ENCODE measurements around the gene MICAL3.

The MICAL3 gene

DNA sequence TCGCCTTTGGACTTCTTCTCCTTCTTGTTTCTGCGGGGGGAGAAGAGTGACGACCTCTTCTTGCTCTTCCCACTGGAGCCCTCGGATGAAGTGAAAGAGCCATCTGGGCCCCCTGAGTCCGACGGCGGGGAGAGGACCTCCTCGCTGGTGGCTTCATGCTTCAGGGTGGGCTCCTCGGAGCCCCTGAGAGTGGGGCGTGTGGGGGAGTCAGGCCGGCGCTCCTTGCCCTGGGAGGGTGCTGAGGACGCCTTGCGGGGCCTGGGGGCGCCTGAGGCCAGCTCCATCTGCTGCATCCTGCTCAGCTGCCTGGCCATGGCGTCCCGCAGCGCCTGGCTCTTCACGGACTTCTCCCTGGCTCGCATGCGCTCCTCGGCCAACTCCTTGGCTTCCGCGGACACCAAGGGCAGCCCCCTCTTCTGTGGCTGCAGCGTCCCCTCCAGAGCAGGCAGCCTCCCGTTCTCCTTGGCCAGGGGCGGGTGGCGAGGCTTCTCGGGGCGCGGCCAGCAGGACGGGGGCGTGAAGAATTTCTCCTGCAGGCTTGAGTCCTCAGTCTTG is 206.8 kb downstream of the MICAL3 start:
- no peak overlapping the region for H3K4me3 ChIP-seq (ENCODE audit: low read depth, low read length)
- no peak for DNase-seq (ENCODE audit: low read depth)

DNA sequence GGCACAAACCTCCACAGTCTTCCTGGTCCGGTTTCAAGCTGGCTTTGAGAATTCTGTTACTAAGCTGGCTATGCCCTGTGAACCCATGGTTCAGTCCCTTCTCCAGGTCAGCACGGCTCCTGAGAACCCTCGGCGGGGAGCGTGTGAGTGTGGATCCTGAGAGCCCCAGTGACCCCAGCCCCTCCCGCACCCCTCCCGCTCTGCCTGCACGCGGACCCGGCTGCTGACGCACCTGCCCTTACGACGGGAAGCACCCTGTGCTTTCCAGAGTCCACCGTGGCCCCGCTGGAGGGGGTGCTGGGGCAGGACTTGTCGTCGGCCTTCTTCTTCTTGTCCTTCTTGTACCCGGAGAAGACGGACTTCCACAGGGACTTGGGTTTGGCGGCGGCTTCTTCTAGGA is 207.3 kb downstream of the MICAL3 start:
- H3K4me3 ChIP-seq (ENCODE audit: low read depth, low read length), result no peak overlapping the region

DNA sequence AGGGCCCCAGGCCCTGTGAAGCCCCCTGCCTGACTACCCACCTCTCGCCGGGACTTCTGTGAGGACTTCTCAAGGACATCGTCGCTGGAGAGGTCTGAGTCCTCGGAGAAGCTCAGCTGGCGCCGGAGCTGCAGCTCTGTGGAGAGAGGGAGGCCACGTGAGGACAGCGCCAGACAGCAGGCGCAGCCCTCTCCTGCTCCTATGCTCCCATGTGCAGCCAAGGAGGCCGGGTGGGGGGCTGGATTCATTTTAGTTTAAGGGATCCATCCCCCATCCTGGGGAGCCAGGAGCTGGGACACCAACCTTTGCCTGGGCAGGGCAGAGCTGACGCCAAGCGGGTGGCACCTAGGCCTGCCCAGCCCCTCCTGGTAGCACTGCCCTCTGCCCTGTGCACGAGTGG is 207.7 kb downstream of the MICAL3 start:
- no peak for DNase-seq (ENCODE audit: low read depth)
- no peak overlapping the region for H3K4me3 ChIP-seq (ENCODE audit: low read depth, low read length)

More for the DNA sequence above, 207.3 kb downstream of the MICAL3 start:
- DNase-seq (ENCODE audit: low read depth), result no peak

DNA sequence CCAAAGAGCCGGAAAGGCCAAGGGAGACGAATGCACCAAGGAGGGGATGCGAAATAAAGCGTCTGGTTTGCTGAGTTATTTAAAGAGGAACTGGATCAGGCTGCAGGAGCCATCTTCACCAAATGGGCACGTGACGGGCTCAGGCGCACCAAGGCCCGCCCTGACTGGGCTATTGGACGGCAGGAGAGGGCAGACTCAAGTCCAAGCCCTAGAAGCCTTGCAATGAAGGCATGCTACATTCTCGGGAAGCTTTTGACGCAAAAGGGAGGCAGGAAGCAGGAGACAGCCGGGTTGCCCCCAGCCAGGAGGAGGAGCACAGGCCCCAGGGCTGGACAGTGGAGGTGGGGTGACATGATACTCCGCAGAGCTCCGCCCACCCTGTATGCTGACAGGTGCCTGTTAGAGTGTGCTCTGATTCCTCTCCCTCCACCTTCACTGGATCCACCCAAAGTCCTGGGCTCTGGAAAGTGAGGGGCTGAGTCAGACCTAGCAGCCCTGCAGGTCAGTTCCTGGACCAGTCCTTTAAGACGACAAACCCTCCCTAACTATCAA is 208.6 kb downstream of the MICAL3 start:
- H3K4me3 ChIP-seq (ENCODE audit: low read depth, low read length), result no peak overlapping the region
- DNase-seq (ENCODE audit: low read depth), result no peak

DNA sequence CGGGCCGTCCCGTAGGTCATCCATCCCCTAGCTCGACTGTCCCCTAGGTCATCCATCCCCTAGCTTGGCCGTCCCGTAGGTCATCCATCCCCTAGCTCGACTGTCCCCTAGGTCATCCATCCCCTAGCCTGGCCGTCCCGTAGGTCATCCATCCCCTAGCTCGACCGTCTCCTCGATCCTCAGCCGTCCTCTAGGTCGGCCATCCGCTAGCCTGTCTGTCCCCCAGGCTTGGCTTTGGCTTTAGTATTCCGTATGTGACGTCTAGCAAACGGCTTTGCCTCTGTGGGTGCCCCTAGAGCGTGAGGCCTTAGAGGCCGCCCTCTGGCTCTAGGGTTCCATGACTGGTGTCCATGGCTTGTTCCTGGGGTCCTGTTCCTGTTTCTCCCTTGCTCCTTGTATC is 209.5 kb downstream of the MICAL3 start:
- DNase-seq (ENCODE audit: low read depth), result no peak
- no peak overlapping the region for H3K4me3 ChIP-seq (ENCODE audit: low read depth, low read length)

DNA sequence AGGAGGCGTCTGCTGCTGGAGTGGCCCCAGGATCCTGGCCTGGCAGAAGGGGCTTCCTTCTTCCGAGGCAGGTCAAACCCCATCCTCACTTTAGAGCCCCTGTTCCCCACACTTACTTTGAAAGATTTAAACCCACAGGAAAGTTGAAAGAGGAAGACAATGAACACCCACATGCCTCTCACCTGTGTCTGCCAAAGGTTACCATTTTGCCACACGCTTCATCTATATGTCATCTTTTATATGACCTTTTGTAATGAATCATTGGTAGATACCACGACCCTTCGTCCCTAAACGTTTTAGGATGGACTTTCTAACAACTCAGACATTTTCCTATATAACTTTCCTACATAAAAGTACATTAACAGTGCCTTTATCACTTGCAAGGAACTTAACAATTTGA is 210.3 kb downstream of the MICAL3 start:
- H3K4me3 ChIP-seq (ENCODE audit: low read depth, low read length), result no peak overlapping the region
- DNase-seq (ENCODE audit: low read depth), result no peak

DNA sequence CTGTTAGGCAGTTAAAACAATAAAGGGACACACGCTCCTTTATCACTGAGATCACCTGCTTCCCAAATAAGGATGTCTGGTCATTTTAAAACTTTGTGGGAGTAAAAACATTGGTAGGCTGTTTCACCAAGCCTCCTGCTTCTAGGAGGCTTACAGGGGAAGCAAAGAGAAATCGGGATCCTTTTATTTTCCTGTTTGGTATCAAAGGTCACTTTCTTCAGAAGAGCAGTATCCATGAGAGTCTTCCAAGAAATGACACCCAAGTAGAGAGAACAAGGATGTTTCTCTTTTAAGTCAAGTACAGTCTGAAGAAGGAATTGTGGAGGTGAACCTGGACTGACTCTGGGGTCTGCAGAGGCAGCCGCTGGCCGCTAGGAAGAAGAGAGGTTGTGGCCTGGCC is 213.2 kb downstream of the MICAL3 start:
- no peak for DNase-seq (ENCODE audit: low read depth)
- H3K4me3 ChIP-seq (ENCODE audit: low read depth, low read length), result no peak overlapping the region

DNA sequence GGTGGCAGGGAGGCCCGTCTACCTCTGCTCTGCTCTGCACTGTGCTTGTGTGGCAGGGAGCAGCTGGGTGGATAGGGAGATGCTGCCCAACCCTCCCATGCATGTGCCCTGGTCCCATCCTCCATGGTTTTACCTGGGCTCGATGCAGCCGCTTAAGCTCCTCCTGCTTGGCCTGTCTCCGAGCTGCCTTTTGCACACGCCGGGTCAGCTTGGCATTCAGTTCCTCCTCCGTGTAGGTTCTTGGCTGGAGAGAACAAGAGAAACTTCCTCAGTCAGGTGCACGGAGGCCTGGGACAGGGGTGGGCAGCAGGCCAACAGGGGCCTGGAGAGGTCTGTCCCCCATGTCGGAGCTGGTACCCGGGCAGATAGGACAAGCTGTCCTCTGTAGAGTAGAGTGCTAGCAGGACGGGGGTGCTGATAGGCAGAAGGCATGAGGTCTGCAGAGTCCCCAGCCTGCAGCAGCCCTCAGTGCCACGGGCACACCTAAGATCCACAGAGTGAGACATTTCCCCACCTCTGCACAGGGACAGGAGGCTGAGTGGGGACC is 213.7 kb downstream of the MICAL3 start:
- no peak overlapping the region for H3K4me3 ChIP-seq (ENCODE audit: low read depth, low read length)

DNA sequence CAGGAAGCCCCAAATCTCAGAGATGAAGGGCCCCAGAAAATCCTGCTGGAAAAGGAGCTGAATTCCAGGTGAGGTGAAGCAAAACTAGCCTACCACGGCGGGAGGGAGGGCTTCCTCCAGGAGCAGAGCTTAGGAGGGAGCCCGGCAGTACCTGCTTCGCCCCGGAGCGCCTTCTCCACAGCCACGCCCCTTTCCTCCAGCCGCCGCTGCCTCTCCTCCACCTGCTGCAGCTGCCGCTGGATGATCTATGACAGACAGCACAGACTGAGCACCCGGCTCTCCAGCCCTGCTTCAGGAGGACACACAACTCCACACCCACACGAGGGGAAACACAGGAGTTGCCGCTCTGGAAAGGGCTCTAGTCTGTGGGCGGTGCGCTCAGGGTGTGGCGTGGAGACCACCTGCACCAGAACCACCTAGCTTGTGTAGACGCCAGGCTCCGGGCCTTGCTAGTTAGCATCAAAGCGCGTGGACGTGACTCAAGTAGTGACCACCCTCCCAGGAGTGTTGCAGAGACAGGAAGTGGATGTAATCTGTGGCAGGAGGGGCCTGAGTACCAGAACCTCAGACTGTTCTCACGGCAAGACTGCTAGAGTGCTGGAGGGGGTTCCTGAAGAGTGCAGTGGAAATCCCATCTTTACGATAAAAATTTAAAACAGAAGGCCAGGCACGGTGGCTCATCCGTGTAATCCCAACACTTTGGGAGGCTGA is 215.5 kb downstream of the MICAL3 start:
- H3K4me3 ChIP-seq (ENCODE audit: low read depth, low read length), result no peak overlapping the region
- DNase-seq (ENCODE audit: low read depth), result no peak

More for the DNA sequence above, 213.7 kb downstream of the MICAL3 start:
- DNase-seq (ENCODE audit: low read depth), result no peak

DNA sequence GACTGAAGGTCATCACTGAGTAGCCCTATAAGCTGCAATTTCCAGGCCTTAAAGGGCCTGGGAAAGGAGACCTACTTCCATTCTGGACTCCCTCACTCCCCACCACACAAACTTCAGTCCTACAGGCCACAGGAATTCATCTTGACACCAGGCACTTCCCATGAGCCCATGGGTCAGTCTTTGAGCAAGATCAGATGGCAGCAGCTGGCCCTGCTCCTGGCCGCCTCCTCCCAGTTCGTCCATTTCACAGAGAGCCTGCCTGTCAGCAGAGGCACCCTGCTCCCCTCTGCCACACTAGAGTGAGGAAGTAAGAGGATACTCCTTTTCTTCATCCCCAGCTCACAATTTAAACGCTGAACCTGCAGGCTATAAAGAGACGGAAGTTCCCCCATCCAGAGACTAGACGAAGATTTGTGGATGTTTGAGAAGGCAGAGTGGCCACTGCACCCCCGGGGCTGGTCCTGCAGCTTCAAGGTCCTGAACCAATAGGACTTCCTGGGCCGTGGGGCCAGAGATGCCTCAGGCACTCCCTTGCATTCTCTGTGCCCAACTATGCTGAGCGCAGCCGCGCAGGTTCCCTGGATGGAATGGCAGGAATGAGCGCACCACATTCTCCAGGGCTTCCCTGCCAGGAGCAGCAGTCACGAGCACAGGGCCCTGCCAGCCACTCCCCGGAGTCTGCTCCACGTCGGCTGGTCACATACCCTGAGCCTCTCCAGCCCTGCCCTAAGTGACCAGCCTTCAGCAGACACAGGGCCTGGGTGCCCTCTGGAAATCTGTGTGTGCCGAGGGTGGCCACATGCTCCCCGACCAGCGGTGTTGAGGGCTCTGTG is 216.6 kb downstream of the MICAL3 start:
- no peak for DNase-seq (ENCODE audit: low read depth)
- no peak overlapping the region for H3K4me3 ChIP-seq (ENCODE audit: low read depth, low read length)

DNA sequence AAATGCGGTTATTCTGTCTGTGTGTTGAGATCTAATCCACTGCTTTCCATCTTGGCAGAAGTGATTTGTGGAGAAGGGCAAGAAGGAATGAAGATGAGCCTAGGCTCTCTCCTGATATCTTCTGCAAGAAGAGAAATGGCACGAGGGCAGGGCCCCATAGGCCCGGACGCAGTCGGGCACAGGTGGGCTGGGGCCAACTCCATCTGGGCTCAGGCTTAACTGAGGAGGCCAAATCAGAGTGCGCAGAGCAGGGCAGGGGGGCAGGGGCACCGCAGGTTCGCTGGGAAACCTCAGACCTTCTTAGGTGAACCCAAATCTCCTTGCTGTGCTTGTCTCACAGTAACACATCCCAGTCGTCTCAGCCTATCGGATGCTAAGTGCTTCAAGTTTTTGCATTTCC is 217.3 kb downstream of the MICAL3 start:
- no peak overlapping the region for H3K4me3 ChIP-seq (ENCODE audit: low read depth, low read length)
- no peak for DNase-seq (ENCODE audit: low read depth)

DNA sequence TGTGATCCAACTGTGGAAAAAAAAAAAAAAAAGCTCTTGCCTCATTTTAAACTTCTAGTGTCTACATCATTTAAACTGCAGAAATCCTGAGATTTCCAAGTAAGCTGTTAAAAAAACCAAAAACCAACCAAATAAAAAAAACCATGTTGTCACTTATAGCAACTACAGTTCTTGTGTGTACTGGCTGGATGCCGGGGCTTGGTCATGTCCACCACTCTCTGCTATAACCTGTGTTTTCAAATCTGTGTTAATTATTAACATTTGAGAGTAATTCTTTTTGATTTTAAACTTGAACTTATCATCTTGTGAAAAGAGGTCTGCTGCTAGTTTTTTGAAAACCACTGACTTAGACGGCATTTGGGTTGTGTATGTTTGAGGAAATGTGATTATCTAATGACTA is 217.9 kb downstream of the MICAL3 start:
- no peak for DNase-seq (ENCODE audit: low read depth)
- no peak overlapping the region for H3K4me3 ChIP-seq (ENCODE audit: low read depth, low read length)

DNA sequence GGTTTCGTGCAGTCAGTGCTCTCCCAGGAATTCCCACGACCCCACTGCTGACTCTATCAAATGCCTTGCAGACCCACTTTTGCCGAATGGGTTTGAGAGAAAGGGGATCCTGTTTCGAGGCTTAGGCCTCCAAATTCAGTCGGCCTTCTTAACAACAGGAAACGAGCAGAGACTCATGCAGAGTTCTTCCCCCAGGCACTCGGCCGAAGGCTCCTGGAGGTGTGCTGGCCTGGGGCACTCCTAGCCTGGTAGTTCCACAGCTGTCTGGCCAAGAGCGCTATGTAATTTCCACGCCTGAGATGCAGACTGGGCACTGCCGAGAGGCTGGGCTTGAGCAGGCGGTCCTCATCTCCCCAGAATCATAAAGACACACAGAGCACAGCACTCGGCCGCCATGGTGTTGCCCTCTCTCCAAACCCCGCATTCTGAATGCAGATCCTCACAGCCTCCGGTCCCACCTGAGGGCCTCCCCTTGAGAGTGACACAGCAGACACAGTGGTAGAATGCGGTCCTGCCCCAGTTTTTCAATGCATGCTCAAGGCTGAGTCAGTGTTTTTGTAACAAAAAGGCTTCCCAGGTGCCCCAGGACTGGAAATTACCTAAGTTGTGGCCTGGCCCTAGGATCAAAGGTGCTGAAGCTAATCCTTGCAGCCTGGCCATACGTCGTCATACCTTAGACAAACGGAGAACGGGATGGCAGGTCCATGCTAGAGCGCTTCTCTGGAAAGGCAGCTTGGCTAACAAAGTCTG is 219.9 kb downstream of the MICAL3 start:
- DNase-seq (ENCODE audit: low read depth), result no peak
- H3K4me3 ChIP-seq (ENCODE audit: low read depth, low read length), result no peak overlapping the region

DNA sequence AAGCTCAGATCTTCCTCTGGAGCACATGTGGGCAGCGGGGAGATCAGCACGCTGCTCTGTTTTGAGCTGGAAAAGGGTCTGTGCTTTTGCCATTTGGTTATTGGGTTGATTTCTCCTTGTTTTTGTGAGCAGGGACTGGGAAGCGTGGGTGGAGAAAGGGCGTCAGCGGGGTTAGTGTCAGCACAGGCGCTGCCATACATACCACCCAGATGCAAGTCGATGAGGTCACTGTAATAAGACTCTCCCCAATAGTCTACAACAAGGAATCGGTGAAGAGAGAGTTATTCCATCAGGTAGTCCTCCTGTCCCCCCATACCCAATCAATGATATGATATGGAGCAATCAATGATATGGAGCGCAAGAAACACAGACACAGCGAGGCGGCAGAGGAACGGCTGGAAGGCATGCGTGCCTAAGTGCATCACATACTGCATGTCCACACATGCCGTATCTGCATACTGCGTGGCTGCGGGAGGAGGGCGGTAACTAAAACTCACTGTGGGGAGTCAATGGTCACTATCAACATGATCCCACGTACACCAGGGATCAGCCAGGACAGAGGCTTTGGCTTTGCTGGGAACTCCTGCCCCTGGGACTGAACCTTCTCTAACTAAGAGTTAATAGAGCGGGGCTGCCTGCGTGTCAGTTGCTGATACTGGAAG is 220.6 kb downstream of the MICAL3 start:
- no peak overlapping the region for H3K4me3 ChIP-seq (ENCODE audit: low read depth, low read length)
- no peak for DNase-seq (ENCODE audit: low read depth)

DNA sequence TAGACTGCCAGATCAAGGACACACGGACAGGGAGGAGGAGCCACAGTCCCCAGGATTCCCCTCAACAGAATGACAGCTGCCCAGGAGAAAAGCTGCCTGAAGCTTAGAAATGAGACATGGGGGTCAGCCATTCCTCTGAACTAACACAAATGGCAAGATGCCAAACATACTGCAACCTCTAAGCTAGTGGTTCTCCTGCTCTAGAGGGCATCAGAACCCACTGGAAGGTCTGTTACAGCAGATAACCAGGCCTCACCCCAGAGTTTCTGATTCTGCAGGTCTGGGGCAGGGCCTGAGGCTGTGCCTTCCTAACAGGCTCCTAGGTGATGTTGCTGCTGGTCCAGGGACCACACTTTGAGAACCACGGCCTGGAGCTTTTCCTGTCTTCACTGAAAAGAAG is 221.5 kb downstream of the MICAL3 start:
- no peak overlapping the region for H3K4me3 ChIP-seq (ENCODE audit: low read depth, low read length)
- no peak for DNase-seq (ENCODE audit: low read depth)

DNA sequence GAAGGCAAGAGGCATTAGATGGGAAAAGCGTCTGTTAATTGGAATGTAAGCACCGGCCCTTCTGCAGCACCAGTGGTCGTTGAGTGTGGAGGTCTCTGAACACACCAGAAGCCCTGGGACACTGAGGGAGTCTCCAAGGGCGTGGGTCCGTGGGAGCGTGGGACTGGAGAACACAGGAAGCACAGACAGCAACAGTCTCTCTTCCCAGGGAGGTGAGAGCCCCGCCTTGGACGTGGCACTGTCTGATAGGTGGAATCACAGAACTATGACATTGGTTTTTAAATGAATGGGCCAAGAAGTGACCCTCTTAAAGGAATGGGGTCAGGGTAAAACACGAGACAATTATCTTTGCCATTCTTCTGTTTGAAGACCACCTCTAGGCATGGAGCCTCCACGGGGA is 221.9 kb downstream of the MICAL3 start:
- no peak for DNase-seq (ENCODE audit: low read depth)
- no peak overlapping the region for H3K4me3 ChIP-seq (ENCODE audit: low read depth, low read length)

DNA sequence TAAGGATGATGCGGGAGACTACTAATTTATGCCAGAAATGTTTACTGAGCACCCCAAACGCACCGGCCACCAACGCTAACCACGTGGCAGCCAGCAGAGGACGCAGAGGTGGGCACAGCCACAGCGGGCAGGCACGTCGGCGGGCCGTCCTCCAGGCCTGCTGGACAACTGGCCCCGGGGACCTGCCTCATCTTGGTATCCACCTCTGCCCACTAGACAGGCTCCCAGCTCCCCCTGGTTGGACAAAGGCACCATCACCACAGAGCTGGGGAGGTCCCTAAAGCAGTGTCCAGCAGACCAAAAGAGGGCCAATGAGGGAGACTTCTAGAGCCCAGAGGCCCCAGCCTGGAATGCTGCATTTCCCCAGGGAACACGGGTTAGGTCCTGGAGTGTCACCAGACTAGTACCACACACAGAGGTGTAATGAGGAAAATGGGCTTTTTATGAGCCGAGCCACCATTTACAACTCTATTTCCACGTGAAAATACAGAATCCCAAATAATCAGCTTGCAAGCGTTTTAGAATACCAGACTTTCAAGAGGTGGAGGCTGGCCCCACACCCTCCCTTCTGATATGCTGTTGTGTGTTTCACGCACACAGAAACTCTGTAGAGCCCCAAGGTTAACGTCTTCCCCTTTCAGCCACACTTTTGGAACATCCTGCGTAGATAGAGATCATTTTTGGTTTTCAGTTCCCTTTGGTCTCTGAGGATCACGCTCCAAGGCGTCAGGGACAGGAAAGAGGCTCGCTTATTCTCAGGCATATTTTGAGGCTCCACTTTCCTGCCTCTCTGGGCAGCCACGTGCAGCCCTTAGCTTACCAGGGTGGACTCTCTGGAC is 226.4 kb downstream of the MICAL3 start:
- H3K4me3 ChIP-seq (ENCODE audit: low read depth, low read length), result no peak overlapping the region
- DNase-seq (ENCODE audit: low read depth), result no peak

DNA sequence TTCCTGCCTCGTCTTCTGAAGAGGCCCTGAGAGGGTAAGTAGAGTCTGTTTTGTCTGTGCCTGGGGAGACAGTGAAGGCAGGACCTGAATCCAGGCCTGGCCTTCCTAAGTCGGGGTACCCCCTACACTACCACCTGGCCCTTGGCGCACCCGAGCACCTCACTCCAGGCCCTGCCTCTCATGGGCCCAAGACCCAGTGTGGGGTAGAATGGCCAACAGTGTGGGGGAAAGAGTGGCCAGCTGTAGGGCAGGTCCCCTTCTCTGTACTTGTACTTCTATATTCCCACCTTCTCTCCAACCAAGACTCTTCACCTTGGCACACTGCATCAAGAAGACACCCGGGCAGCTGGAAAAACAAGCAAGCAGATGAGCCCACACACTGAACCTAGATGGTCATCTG is 227.7 kb downstream of the MICAL3 start:
- DNase-seq (ENCODE audit: low read depth), result no peak
- H3K4me3 ChIP-seq (ENCODE audit: low read depth, low read length), result no peak overlapping the region
